ENCODE measurements around the gene GPANK1. TPM values are rescaled to one million over a fixed set of nuclear protein-coding genes. Genes with fewer than 3 reads are reported as not detected.
A peak's percentile ranks its signal among the peaks of the same experiment; 100 is the strongest.
"Not testable (repeated sequence)": the region's sequence is repeated elsewhere in the genome, so short reads cannot be mapped to it uniquely, and the experiment has no call there.

The GPANK1 gene
- total RNA-seq, result 9.8 TPM

DNA sequence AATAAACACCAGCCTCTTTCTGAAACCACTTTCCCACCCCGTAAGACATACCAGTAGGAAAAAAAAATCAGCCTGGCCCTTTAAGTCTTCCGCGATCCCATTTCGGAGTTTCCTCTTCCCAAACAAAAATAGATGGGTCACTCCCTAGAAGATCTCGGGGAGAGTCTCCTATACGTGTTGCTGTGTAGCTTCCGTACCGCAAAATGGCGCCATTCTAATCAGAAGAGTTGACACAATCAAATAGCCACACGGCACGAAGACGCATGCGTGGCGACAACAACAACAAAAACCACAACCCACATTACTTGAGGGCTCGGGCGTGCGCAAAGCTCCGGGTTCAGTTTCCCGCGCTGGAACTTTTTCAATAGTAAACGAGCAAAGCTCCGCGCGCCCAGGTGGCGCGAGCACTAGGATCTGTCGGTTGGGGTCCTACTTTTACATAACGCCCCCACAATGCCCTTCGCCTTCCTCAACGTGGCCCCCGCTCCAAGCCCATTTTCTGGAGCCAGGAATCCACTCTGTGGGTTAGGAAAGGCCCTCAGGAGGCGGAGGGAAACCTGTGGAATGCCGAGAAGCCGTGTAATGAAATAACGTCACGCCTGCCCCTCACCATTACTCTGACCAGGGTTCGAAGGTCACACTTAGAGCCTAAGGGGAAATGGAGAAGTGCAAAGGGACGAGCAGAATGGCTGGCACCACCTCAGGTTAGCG is at the start of gene GPANK1:
Gene GPANK1 (minus strand): TSS at position 208 of the 711 bp plus-strand sequence. CDS start 519 bp downstream, outside the sequence.
- peak; percentile 80 for DNase-seq

DNA sequence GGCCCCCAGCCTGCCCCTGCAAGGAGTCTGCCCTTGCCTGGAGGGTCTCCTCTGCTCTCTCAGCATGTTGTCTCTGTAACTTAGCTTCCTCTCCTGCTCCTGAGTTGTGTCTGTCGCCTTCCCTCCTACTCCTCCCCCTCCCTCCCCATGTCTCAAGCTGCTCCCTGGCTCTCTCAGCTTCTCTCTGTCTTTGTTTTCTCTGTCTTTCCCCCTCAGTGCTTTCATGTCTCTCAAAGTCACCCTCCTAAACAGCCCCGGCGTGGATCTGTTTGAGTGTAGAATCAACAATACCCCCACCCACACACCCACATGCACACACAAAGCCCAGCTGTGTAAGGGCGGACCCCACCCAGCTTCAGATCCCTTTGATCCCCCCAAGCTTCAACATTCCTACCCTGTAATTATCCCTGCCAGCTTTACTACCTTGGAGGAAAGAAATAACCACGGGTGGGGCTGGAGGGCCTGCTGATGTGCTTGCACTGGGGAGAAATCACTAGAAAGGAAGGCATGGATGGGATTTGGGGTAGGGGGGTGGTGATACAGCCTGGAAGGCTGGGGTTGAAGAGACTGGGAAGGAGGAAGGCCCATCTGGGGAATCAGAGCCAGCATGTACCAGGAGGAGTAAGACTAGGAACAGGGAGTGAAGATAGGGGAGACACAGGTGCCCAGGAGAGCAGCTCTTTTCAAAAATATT is 49.3 kb upstream of the GPANK1 start:
- DNase-seq, result no peak

DNA sequence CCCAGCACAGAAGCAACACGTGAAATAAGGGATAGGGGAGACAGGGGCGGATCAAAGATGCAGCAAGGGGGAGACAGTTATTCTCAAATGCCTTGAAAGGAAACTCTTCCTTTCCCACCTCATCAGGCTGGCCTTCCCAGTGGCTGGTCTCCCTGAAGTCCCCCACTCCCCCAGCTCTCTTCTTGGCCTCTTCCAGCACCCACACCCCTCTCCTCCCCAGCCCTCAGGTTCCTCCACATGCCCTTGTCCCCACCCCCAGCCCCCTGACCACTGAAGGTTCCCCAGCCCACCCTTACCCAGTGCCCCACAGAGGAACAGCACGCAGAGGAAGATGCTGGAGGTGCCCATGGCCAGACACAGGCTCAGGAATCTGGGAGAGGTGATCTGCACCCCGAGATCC is 48.7 kb upstream of the GPANK1 start:
- DNase-seq, result no peak

DNA sequence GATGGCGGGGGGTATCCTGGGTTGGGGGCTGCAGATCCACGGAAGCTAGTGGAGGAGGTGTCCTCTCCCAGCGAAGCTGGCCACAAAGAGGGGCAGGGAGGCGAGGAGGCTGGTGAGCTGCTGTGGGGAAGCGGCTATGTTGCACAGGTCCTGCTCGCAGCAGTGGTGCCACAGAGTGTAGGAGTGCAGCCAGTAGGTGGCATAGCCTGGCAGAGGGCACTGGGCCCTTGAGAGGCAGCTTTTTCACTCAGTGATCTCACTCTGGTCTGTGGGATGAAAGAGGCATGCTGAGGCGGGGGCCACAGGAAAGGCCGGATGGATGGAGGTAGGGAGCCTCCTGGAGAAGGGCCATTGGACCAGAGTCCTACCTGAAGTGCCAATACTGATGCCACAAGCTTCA is 47.5 kb upstream of the GPANK1 start:
- DNase-seq, result no peak

DNA sequence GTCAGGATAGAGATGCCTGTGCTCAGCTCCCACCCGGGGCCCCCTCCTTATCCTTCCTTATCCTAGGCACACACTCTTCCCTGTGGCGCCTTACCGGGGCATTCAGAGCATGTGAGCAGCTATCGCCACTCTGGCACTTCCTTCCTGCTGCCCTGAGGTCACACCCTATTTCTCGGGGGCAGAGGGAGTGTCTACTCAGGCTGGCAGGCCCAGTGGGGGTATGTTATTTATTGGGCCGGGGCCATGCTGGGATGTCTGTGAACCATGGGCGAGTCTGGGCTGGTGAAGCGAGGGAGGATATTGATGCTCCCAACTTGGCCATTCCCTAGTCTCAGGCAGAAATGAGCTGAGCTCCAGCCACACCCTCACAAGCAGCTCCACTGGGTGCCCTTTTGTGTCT is 46.4 kb upstream of the GPANK1 start:
- DNase-seq, result no peak

DNA sequence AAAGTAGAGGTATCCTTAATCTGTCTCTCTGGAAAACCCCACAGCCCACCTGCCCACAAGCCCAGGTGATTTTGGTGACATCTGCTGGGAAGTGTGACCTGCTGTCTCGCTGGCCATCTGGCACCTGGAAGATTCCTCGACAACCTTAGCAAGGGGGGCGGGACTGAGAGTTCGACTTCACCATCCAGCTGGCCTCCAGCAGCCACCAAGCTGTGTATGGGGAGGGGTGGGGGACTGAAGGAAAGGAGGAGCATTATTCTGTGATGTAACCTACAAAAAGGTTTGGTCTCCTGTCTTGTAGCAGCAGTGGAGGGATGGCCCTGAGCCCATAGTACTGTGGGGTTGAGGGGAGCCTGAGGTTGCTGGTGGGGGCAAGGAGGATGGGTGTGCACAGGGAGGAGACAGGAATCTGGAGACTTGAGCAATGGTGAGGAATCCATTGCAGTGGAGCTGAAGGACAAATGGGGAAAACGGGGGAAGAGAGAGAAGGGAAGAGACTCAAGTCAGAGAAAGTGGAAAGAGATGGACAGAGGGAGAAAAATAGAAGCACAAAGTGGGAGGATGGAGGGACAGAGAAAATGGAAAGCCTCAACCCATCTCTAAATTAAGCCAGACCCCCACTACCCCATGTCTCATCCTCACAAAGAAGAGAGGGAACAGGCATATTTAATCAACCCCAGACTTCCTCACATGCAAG is 45.9 kb upstream of the GPANK1 start:
- DNase-seq, result no peak

DNA sequence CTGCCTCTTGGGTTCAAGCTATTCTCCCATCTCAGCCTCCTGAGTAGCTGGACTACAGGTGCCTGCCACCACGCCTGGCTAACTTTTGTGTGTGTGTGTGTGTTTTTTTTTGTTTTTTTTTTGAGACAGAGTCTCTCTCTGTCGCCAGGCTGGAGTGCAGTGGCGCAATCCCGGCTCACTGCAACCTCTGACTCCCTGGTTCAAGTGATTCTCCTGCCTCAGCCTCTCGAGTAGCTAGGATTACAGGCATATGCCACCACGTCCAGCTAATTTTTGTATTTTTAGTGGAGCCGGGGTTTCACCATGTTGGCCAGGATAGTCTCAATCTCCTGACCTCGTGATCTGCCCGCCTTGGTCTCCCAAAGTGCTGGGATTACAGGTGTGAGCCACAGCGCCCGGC is 44.4 kb upstream of the GPANK1 start:
- DNase-seq, result not testable (repeated sequence)

DNA sequence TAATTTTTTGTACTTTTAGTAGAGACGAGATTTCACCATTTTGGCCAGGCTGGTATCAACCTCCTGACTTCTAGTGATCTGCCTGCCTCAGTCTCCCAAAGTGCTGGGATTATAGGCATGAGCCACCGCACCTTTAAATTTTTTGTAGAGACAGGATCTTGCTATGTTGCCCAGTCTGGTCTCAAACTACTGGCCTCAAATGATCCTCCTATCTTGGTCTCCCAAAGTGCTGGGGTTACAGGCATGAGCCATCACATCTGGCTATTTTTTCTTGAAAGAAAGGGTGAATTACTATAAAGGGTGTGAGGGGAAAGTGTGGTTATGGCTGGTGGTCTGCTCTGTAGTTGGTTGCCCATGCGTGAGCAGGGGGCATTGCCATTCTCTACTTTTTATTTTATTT is 43.4 kb upstream of the GPANK1 start:
- DNase-seq, result no peak

DNA sequence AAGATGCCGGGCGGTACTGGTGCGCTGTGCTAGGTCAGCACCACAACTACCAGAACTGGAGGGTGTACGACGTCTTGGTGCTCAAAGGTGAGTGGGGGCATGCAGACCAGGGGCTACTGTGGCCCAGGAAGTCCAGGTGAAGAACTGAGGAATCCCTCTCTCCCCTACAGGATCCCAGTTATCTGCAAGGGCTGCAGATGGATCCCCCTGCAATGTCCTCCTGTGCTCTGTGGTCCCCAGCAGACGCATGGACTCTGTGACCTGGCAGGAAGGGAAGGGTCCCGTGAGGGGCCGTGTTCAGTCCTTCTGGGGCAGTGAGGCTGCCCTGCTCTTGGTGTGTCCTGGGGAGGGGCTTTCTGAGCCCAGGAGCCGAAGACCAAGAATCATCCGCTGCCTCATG is 42.9 kb upstream of the GPANK1 start:
- no peak for DNase-seq

DNA sequence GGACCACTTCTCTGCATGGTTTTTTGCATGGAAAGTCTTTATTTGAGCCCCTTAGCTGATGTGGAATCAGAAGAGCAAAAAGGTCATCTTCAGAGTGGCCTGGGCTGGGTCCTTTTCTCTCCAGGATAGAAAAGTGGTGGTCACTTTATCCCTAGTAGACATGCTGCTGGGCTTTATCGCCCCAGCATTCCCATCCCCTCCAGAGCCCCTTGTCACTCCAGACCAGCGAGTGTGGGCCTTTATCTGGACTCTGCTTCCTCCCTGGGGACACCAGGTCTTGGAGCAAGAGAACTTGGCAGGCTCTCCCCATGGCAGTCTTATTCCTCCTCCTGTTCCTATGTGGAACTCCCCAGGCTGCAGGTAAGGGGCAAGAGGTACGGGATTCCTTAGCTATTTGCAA is 41.8 kb upstream of the GPANK1 start, which contains the start of gene LY6G6F:
Gene LY6G6F (plus strand): TSS at position 268 of the 400 bp plus-strand sequence. CDS start 41 bp downstream, at position 309.
- no peak for DNase-seq

DNA sequence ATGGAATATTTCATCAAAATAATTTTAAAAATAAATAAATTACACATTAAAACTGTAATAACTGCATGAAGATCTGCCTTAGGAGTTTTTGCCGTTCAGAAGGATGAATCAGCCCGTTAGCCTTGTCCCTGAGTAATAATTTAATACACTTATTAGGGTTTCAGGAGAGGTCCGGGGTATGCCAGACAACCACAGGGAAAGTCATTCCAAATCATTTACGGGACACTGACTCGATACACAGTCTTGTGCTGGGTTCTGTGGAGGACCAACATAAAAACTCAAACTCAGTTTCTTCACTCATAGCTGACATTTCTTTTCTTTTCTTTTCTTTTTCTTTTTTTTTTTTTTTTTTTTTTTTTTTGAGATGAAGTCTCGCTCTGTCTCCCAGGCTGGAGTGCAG is 41.1 kb upstream of the GPANK1 start:
- no peak for DNase-seq

DNA sequence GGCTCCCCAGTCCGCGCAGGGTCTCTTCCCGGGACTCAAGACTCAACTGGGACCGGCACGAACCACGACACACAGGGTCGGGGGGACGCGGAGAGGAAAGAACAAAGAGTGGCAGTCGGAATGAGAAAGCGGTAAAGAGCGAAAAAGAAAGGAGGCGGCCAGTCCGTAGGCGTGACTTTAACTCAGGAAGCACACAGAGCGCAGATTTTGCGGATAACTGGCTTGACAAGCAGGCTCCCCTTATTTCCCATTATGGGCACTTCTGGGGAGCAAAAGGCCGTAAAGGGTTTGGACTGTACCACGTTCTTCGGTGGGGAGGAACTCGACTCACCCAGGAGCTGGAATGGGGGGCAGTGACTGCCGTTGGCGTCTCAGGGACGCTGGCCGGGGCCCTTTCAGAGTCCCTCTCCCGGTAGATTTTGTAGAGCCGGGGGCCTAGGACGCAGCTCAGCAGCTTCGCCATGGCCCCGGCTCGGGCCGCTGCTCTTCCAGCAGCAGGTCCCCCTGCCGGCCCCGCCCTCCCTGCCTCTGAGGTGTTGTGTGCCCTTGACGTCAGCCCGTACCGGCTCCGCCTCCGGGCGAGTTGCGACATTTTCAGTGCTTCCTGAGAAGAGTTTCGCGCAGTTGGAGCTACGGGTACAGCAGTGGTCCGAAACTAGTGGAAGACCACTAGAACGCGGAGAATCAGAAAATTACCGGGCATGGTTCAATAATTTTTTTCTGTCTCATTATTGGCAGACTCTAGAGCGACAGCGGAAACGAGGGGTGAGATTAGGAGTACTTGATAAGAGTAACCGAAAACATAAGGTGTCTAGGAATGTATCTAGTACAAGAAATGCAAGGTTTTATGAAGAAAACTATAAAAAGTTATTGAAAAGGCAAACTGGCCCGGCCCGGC is 38.3 kb upstream of the GPANK1 start, which contains the start of gene ABHD16A:
Gene ABHD16A (minus strand): TSS at position 506 of the 898 bp plus-strand sequence. CDS start 43 bp downstream, at position 463.
- peak; percentile 97 for DNase-seq

DNA sequence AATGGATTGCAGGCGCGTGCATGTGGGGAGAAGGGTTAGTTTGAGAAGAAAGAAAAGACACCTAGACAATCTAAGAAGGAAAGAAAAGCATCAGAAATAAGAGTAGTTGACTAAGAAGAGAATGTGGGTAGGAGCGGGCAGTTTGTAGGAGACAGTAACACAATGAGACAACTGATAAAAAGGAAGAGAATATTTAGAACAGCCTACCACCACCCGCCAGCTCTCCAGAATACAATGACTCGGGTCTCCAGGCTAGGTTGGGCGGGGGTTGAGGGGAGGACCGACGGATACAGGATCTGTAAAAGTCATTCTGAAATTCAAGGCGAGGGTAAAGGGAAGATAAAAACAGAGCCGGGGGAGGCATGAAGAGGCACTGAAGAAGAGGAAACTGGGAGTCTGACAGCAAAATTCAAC is 37.6 kb upstream of the GPANK1 start:
- no peak for DNase-seq

DNA sequence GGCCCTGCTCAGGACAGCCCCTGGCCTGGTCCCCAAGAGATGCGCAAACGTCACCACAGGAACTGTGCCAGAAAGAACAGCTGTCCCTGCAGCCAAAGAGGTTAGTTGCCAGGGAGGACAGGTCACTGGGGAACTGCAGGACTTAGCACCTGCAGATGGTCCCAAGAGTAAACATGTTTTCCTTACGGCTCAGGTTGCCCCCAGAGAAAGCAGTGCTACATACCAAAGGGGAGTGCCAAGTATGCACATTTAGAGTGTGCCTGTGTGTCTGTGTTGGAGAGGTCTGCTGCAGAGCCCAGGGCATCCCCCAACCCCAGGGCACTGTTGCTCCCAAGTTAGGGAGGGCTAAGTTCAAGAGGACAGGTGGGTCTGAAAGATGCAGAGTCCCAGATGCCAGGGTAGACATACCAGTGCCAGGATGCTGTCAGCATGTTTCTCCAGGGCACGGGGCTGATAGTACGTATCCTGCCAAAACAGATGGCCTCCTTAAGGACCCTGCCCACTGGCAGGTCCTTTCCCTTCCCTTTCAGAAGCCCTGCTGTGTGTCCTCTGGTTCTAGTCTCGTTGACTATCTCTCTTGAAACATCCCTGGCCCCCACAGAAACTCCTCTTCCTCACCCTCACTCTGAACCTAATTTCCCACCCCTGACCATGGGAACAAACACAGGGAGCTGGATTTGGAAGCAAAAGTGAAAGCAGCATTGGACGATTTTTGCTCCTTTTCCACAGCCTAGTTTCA is 37.0 kb upstream of the GPANK1 start:
- DNase-seq, result no peak

DNA sequence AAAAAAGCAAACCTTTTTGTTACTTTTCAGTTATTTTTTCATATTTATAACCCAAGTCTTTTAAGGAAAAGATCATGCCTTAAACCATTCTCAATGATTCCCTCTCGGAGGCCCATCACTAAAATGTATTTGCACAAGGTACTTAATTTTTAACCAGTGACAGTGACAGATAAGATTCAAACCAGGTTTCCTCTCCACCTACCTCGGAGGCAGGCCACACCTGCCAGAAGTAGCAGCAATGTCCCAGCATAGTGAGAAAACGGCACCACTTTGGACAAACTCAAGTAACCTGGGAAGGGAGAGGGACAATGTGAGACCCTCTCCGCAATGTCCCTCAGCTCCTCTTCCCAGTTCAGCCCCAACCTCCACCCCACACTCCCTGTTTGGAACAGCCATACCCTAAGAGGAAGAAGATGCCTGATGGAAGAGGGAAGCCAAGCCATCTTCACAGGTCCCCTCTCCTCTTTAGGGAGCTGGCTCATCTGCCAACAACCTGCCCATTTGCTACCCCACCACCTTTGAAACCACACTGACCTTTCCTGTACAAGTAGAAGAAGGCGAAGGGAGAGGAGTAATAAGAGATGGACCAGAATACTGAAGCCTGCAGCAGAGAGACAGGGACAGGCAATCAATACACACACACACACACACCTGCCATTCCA is 36.1 kb upstream of the GPANK1 start:
- no peak for DNase-seq

DNA sequence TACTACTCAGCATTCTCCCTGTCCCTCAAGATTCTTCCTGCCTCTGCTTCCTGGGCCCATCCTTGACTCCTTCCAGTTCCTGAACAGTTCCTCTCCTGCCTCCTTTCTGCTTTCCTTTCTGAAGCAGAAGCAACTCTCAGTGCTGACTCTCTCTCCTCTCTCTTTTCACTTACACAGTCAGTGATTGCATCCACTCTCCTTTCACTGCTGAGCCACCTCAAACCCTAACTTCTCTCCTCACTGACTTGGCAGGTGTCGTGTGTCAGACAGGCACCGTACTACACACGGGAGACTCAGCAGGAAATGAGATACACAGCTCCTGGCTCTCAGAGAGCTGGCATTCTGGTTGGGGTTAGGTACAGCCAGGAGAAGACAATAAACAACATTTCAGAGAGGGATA is 32.8 kb upstream of the GPANK1 start:
- no peak for DNase-seq

DNA sequence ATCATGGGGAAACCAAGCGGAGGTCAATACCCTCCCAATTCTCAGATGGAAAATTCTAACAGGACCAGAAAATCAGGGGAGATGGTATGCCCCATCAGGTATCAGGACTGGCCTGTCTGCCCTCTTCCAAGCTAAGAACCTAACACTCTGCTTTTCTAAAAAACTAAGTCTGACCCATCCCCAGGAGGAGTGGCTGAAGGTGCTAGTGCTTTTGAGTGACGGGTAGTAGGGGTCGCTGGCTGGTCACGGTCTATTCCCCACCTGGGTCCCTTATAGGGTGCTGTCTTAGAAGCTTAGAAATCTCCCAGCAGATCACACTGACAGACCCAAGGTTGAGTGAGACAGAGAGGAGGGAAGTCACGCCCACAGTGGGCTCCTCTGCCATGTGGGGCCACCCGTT is 28.7 kb upstream of the GPANK1 start:
- no peak for DNase-seq

DNA sequence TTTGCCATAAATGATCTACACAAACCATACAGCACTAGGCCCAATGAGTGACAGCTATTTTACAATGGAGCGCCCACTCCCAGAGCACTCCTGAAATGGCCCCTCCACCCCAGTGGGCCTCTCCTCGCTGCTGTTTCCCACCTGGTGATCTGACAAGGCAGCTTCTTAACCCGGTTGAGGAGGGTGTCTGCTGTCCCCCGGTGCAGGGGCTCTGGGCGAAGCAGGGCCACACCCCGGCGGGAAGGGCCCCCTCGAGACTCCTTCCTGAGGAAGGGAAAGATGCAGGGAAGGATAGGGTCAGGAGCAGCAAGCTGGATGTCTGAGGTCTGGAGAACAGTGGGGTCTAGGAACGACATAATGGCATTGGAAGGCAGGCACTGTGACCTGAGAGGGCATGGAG is 28.1 kb upstream of the GPANK1 start:
- no peak for DNase-seq

DNA sequence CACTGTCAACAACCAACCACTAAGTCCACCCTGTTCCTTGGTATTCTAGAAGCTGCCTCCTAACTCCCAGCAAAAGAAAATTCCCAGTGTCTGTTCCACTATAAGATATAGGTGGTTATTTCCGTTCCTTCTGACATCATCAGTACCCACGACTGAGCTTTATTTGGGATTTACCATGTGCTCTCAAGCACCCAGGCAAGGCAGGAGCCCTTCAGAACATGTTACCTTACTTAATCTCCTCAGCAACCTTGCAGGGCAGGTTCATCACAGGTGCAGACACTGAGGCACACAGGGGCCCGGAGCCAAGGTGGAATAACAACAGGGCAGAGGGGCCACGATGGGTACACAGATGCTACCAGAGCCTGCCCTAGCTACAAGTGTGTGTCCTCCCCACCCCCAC is 27.6 kb upstream of the GPANK1 start:
- DNase-seq, result no peak

DNA sequence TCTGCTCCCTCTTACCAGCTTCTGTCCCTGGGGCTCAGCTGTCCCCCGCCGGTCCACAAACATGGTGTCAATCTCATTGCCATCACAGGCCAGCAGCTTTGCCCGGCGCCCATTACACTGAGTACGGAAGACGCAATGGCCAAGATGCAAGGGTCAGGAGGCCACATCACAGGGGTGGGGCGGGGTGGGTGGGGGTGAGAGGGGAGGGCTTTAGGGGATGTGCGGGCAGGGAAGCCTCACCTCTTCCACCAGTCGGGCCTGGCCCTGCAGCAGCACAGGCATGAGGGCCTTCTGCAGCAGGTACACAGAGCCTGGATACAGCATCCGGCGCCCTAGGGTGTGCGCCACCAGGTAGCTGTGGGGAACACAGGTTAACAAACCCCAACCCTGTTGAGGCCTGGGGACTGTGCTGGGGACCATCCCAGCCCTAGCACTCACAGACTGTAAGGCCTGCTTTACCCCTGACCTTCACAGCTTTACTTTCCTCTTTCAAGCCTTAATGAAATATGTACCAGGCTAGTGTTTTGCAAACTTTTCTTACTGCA is 26.8 kb upstream of the GPANK1 start:
- DNase-seq, result no peak

DNA sequence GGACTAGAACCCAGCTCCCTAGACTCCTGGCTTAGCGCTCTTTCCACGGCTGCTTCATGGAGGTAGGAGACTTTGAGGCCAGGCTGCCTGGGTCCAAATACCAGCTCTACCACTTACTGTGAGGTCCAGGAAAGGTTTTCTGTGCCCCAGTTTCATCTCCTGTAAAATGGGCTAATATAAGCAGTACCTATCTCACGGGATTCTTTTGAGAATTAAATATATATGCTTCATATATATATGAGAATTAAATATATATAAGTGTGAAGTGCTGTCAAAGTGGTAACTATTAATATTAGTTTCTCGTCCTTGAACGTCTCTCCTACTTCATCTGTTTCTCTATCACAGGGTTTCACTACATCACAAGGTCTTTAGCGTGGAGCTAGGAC is 26.3 kb upstream of the GPANK1 start:
- no peak for DNase-seq

Data from occipital lobe (tissue), 2 donors.